ENCODE measurements around the gene ZNF672.
"Not testable (repeated sequence)": the region's sequence is repeated elsewhere in the genome, so short reads cannot be mapped to it uniquely, and the experiment has no call there.

DNA sequence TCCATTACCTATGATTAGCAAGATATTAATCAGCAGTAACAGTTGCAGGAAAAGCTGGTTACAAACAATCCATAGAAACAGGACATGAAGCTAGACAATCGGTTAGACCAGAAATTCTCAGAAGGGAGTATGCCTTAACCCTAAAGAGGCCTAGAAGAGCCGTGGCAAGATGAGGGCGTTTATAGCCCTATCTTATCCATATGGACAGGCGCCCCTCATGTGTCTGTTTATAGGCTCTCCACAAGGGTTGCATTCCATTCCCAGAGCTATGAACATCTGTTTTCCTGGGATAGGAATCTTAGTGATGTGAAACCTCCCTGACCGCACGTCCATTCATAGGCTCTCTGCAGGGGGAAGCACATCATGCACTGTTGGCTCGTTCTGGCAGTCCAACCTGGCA lies 44.4 kb downstream of the ZNF672 start:
- TF ChIP-seq BRD4 (CRISPR knock-in tag; IDR thresholded peaks at IDR 0.05); ISX (CRISPR knock-in tag; conservative IDR thresholded peaks at IDR 0.05); POLR2A (IDR thresholded peaks at IDR 0.05; ENCODE audit: insufficient read depth in 1 of 2, low read depth in 2 of 2, low read length in 2 of 2): not testable (repeated sequence)
- TF ChIP-seq, protein P1, sequence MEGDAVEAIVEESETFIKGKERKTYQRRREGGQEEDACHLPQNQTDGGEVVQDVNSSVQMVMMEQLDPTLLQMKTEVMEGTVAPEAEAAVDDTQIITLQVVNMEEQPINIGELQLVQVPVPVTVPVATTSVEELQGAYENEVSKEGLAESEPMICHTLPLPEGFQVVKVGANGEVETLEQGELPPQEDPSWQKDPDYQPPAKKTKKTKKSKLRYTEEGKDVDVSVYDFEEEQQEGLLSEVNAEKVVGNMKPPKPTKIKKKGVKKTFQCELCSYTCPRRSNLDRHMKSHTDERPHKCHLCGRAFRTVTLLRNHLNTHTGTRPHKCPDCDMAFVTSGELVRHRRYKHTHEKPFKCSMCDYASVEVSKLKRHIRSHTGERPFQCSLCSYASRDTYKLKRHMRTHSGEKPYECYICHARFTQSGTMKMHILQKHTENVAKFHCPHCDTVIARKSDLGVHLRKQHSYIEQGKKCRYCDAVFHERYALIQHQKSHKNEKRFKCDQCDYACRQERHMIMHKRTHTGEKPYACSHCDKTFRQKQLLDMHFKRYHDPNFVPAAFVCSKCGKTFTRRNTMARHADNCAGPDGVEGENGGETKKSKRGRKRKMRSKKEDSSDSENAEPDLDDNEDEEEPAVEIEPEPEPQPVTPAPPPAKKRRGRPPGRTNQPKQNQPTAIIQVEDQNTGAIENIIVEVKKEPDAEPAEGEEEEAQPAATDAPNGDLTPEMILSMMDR (CRISPR knock-in tag; IDR thresholded peaks at IDR 0.05): not testable (repeated sequence)

All from HepG2 (cell line).